H9 (cell line): ENCODE measurements around the gene UVRAG. TPM values are rescaled to one million over a fixed set of nuclear protein-coding genes. Genes with fewer than 3 reads are reported as not detected.

ENCODE experiments used
- DNase-seq: peaks from one replicate; pipeline ENCODE4 v3.0.0-alpha.2; 2017
- H2AFZ ChIP-seq: one replicate; pipeline ENCODE4 v1.6.1; 2013; ENCODE audit warnings: mild to moderate bottlenecking, low read length, control low read depth, moderate library complexity
- H2AK5ac ChIP-seq: 2 replicates; pipeline ENCODE4 v1.6.1; 2013; ENCODE audit warnings: low read length, control low read depth, mixed read lengths; ENCODE audit not compliant: insufficient read length
- H2BK120ac ChIP-seq: one replicate; pipeline ENCODE4 v1.6.1; 2013; ENCODE audit warnings: low read depth, mild to moderate bottlenecking, low read length, control low read depth, inconsistent platforms; ENCODE audit not compliant: poor library complexity, severe bottlenecking
- H2BK12ac ChIP-seq: 2 replicates; pipeline ENCODE4 v1.6.1; 2013; ENCODE audit warnings: low read length, control low read depth, mixed read lengths, low read depth; ENCODE audit not compliant: insufficient read length
- H2BK15ac ChIP-seq: 2 replicates; pipeline ENCODE4 v1.6.1; 2013; ENCODE audit warnings: low read depth, low read length, control low read depth
- H2BK20ac ChIP-seq: one replicate; pipeline ENCODE4 v1.6.1; 2013; ENCODE audit warnings: low read depth, mild to moderate bottlenecking, low read length, control low read depth, inconsistent platforms; ENCODE audit not compliant: poor library complexity, severe bottlenecking
- H2BK5ac ChIP-seq: 2 replicates; pipeline ENCODE4 v1.6.1; 2013; ENCODE audit warnings: low read length, control low read depth, mixed read lengths; ENCODE audit not compliant: insufficient read length
- H3K14ac ChIP-seq: 2 replicates; pipeline ENCODE4 v1.6.1; 2013; ENCODE audit warnings: low read length, control low read depth; ENCODE audit not compliant: insufficient read depth
- H3K18ac ChIP-seq: 2 replicates; pipeline ENCODE4 v1.6.1; 2013; ENCODE audit warnings: low read depth, mild to moderate bottlenecking, mixed read lengths, low read length, control low read depth; ENCODE audit not compliant: insufficient read length
- H3K23ac ChIP-seq: 2 replicates; pipeline ENCODE4 v1.6.1; 2013; ENCODE audit warnings: low read length, control low read depth, mixed read lengths, low read depth; ENCODE audit not compliant: insufficient read length
- H3K23me2 ChIP-seq: 2 replicates; pipeline ENCODE4 v1.6.1; 2013; ENCODE audit warnings: low read depth, mild to moderate bottlenecking, mixed read lengths, low read length, control low read depth; ENCODE audit not compliant: insufficient read length, poor library complexity, severe bottlenecking
- H3K27ac ChIP-seq: 2 replicates; pipeline ENCODE4 v1.5.1; 2013; ENCODE audit warnings: low read length, control low read depth, mixed read lengths, low read depth; ENCODE audit not compliant: insufficient read length
- H3K27me3 ChIP-seq: 2 replicates; pipeline ENCODE4 v1.6.1; 2013; ENCODE audit warnings: low read length, control low read depth, inconsistent platforms; ENCODE audit not compliant: insufficient read depth
- H3K4ac ChIP-seq: 2 replicates; pipeline ENCODE4 v1.6.1; 2013; ENCODE audit warnings: low read depth, mild to moderate bottlenecking, control low read depth, inconsistent platforms, low read length, moderate library complexity
- H3K4me1 ChIP-seq: 2 replicates; pipeline ENCODE4 v1.6.1; 2013; ENCODE audit warnings: low read length, control low read depth, inconsistent platforms; ENCODE audit not compliant: insufficient read depth
- H3K4me2 ChIP-seq: 2 replicates; pipeline ENCODE4 v1.6.1; 2013; ENCODE audit warnings: low read length, control low read depth, mixed read lengths; ENCODE audit not compliant: insufficient read length, insufficient read depth
- H3K56ac ChIP-seq: 2 replicates; pipeline ENCODE4 v1.6.1; 2013; ENCODE audit warnings: low read depth, mild to moderate bottlenecking, mixed read lengths, low read length, control low read depth; ENCODE audit not compliant: insufficient read length
- H3K79me1 ChIP-seq: 2 replicates; pipeline ENCODE4 v1.6.1; 2013; ENCODE audit warnings: low read depth, mild to moderate bottlenecking, moderate library complexity, low read length, control low read depth, inconsistent platforms; ENCODE audit not compliant: insufficient read depth, poor library complexity, severe bottlenecking
- H3K79me2 ChIP-seq: 2 replicates; pipeline ENCODE4 v1.6.1; 2013; ENCODE audit warnings: low read length, control low read depth, inconsistent platforms; ENCODE audit not compliant: insufficient read depth
- H3K9ac ChIP-seq: 2 replicates; pipeline ENCODE4 v1.6.1; 2013; ENCODE audit warnings: low read length, control low read depth, mixed read lengths; ENCODE audit not compliant: insufficient read length; ENCODE audit errors: extremely low read depth
- H3K9me3 ChIP-seq: one replicate; pipeline ENCODE4 v1.6.1; 2013; ENCODE audit warnings: low read depth, low read length, inconsistent platforms; ENCODE audit not compliant: control insufficient read depth
- H3T11ph ChIP-seq: one replicate; pipeline ENCODE4 v1.6.1; 2013; ENCODE audit warnings: mild to moderate bottlenecking, low read length, control low read depth, inconsistent platforms
- H4K20me1 ChIP-seq: one replicate; pipeline ENCODE4 v1.6.1; 2013; ENCODE audit not compliant: control insufficient read depth, insufficient read length, insufficient read depth
- H4K5ac ChIP-seq: 2 replicates; pipeline ENCODE4 v1.6.1; 2013; ENCODE audit warnings: low read depth, mild to moderate bottlenecking, mixed read lengths, low read length, control low read depth; ENCODE audit not compliant: insufficient read length
- H4K8ac ChIP-seq: replicated peaks from 2 replicates; pipeline ENCODE4 v1.6.1; 2013; ENCODE audit warnings: low read length, control low read depth, mixed read lengths, low read depth; ENCODE audit not compliant: insufficient read length
- H4K91ac ChIP-seq: 2 replicates; pipeline ENCODE4 v1.6.1; 2013; ENCODE audit warnings: low read depth, mild to moderate bottlenecking, moderate library complexity, mixed read lengths, low read length, control low read depth; ENCODE audit not compliant: insufficient read length
- H3K27ac Mint-ChIP-seq, 3 experiments: 2 replicates in 2 of 3; 3 replicates in 1 of 3; pipeline ENCODE4 v1.8.0; 2020 to 2021; ENCODE audit warnings: mixed read lengths in 3 of 3, mild to moderate bottlenecking in 1 of 3, moderate library complexity in 1 of 3
- H3K27me3 Mint-ChIP-seq: 2 replicates; pipeline ENCODE4 v1.8.0; 2021; ENCODE audit warnings: low read depth, mild to moderate bottlenecking, moderate library complexity, mixed read lengths
- H3K36me3 Mint-ChIP-seq, 3 experiments: 2 replicates in 2 of 3; 3 replicates in 1 of 3; pipeline ENCODE4 v1.8.0; 2020 to 2021; ENCODE audit warnings: low read depth in 3 of 3, mixed read lengths in 3 of 3; ENCODE audit not compliant: insufficient read depth in 1 of 3
- H3K4me1 Mint-ChIP-seq, 2 experiments: 2 replicates each; pipeline ENCODE4 v1.8.0; 2020; ENCODE audit warnings: mixed read lengths in 2 of 2
- H3K4me3 Mint-ChIP-seq, 2 experiments: 2 replicates in 1 of 2; 3 replicates in 1 of 2; pipeline ENCODE4 v1.8.0; 2020 to 2021; ENCODE audit warnings: mild to moderate bottlenecking in 2 of 2, mixed read lengths in 2 of 2, moderate library complexity in 1 of 2
- H3K9me3 Mint-ChIP-seq, 2 experiments: 2 replicates in 1 of 2; 3 replicates in 1 of 2; pipeline ENCODE4 v1.8.0; 2020; ENCODE audit warnings: mild to moderate bottlenecking in 2 of 2, mixed read lengths in 2 of 2, moderate library complexity in 1 of 2
- whole genome bisulfite sequencing: extraction: QIAGEN DNeasy Blood & Tissue Kit; methylation state at CpG from one replicate; pipeline ENCODE4 v1.1.7; 2013; ENCODE audit warnings: missing lambda C conversion rate, low lambda C conversion rate, mixed read lengths; ENCODE audit not compliant: insufficient read length; ENCODE audit errors: extremely low coverage; 5-methylcytosine and 5-hydroxymethylcytosine counted together
- total RNA-seq: library from RNA; stranded (reverse); gene quantifications from 2 replicates; pipeline ENCODE4 v1.2.1, GENCODE V29; 2021
- TF ChIP-seq, protein P1 (sequence below): fragments of 200-600 bp; sonication (generic); conservative IDR thresholded peaks from 3 replicates; pipeline ENCODE4 v1.8.0; 2021; ENCODE audit warnings: antibody characterized with exemption, mild to moderate bottlenecking

UVRAG gene
- total RNA-seq, 1 experiment from 2014 or later: 18.5 TPM

DNA sequence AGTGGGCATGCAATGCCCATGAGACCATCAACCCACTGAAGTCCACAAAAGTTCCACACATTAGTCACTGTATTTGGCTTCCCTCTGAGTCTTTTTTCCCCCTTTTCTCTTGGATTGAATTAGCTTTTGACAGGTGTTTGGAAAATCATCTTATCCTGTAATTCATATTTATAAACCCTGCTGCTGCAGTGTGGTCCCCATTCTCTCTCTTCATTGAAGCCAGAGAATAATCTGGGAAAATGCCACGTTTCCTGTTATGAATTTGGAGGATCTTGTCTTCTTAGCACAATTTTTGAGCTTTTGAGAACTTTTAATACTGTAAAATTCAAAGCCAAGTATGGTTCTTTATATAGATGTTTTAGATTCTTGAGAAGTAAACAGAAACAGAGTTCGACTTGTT is 84.8 kb downstream of the UVRAG start:
- Histone ChIP-seq H2BK12ac (no peak overlapping the region), H3K79me2 (no peaks in the 10 kb centered on the region; the same call in 1 of the 2 replicates), H3K23me2 (no peaks in the 10 kb centered on the region), H3K18ac (no peak overlapping the region), H4K91ac (no peak overlapping the region), H3K14ac (no peak overlapping the region), H4K5ac (no peak overlapping the region), H4K20me1 (no peaks in the 10 kb centered on the region), H3K27ac (no peak overlapping the region), H3K23ac (no peak overlapping the region), H2BK5ac (no peak overlapping the region), H2AFZ (no peak overlapping the region), H4K8ac (no peak overlapping the region), H2BK120ac (no peak overlapping the region), H3T11ph (no peak overlapping the region), H2BK20ac (no peak overlapping the region), H3K9me3 (no peaks in the 10 kb centered on the region), H3K4me1 (no peaks in the 10 kb centered on the region), H2BK15ac (no peak overlapping the region), H2AK5ac (no peak overlapping the region), H3K27me3 (no peaks in the 10 kb centered on the region), H3K79me1 (peaks cover 3% of the 10 kb centered on the region), H3K56ac (no peak overlapping the region), H3K4me2 (no peak overlapping the region), H3K4ac (no peak overlapping the region), H3K9ac (no peak overlapping the region)
- no peaks in the 10 kb centered on the region for H3K36me3 Mint-ChIP-seq
- WGBS: no CpG with 5 or more reads among the region's 2 CpGs
- TF ChIP-seq, protein P1, sequence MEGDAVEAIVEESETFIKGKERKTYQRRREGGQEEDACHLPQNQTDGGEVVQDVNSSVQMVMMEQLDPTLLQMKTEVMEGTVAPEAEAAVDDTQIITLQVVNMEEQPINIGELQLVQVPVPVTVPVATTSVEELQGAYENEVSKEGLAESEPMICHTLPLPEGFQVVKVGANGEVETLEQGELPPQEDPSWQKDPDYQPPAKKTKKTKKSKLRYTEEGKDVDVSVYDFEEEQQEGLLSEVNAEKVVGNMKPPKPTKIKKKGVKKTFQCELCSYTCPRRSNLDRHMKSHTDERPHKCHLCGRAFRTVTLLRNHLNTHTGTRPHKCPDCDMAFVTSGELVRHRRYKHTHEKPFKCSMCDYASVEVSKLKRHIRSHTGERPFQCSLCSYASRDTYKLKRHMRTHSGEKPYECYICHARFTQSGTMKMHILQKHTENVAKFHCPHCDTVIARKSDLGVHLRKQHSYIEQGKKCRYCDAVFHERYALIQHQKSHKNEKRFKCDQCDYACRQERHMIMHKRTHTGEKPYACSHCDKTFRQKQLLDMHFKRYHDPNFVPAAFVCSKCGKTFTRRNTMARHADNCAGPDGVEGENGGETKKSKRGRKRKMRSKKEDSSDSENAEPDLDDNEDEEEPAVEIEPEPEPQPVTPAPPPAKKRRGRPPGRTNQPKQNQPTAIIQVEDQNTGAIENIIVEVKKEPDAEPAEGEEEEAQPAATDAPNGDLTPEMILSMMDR: no peak
- H3K4me3 Mint-ChIP-seq: no peak overlapping the region
- no peaks in the 10 kb centered on the region for H3K9me3 Mint-ChIP-seq
- no peaks in the 10 kb centered on the region for H3K27me3 Mint-ChIP-seq
- no peak overlapping the region for H3K27ac Mint-ChIP-seq
- H3K4me1 Mint-ChIP-seq: no peaks in the 10 kb centered on the region; a peak in 1 of 4 replicates
- DNase-seq: no peak
